NCI-H510A (cell line): ENCODE results near the gene SLK.
A peak's percentile ranks its signal among the peaks of the same experiment; 100 is the strongest.

Experiments
- DNase-seq: peaks from one replicate; lab custom pipeline; 2025; lab: John Stamatoyannopoulos, UW

Gene SLK

GRCh38 chr10:103942866-103943265, 24.1 kb upstream of the SLK start:
- no peak for DNase-seq

DNA sequence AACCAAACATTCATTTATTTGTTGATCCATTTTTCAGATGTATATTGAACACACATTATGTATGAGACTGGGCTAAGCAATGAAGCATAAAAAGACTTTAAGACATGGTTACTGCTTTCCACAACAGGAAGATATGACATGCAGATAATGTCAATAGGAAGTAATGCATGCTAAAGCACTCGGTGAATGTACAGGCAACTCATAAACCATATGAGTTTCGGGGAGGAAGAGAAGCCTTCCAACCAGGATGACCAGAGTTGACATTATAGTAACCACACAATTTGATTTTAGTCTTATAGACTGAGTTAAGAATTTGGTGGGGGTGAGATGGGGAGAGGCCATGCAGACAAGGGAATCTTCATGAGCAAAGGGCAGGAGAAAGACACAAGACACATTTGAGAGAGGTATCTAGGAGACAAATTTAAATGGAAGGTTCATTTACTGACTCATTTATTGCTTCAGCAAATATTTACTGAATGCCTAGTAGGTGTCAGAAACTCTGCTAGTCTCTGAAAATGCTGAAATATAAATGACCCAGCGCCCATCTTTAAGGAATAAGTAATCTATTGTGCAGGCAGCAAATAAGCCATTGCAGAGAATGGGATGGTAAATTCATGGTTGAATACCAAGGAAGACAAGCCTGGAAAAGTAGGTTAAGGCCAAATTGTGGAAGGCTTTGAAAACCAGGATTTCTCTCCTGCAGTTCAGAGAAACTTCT, 19.0 kb upstream of the SLK start:
- DNase-seq, result no peak

- DNase-seq, result no peak
Measured at GRCh38 chr10:103949728-103950127, 17.2 kb upstream of the SLK start.

- no peak for DNase-seq
Measured at GRCh38 chr10:103951183-103951582, 15.8 kb upstream of the SLK start.

- no peak for DNase-seq
Measured at GRCh38 chr10:103951942-103952341, 15.0 kb upstream of the SLK start.

GRCh38 chr10:103954543-103954942, 12.4 kb upstream of the SLK start:
- no peak for DNase-seq

- no peak for DNase-seq
Measured at GRCh38 chr10:103958996-103959395, 7.9 kb upstream of the SLK start.

DNA sequence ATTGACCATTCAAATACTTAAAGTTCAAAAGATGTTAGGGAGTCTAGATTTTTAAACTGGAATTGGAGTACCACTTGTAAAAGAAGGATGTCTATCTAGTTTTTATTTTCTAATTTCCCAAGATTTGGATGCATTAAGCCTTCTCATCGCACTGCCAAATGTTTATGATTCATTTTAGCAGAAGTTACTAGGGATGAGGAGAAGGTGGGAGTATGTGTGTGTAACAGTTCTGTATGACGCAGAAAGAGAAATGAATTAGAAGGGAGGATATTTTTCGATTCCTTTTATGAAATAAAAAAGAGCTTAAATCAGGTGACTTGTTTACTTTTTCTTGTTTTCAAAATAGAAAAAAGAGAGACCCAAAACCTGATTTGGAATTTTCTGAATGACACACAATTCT, 6.8 kb upstream of the SLK start:
- DNase-seq, result no peak

GRCh38 chr10:103967448-103968071, 620 bp downstream of the SLK start:
- DNase-seq, result peak; percentile 16

- DNase-seq, result no peak
Measured at GRCh38 chr10:103968441-103969391, 1.8 kb downstream of the SLK start.

GRCh38 chr10:103969436-103969835, 2.5 kb downstream of the SLK start:
- DNase-seq, result no peak

- DNase-seq, result no peak
Measured at GRCh38 chr10:103969857-103970627, 3.1 kb downstream of the SLK start.

DNA sequence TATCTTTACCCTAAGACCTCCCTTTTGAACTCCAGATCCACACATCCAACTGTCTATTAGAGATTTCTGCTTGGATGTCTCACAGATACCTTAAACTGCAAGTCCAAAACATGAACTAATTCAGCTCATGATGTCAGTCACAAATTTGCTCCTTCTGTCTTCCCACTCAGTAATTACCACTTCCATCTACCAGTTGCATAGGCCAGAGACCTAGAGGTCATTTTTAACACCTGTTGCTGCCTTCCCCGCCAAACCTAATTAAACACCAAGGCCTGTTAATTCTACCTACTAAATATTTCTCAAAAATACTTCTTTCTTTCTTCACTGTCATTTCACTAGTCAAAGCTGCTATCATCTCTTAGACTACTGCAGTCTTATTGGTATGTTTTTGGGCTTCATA, 8.2 kb downstream of the SLK start:
- DNase-seq, result no peak

DNA sequence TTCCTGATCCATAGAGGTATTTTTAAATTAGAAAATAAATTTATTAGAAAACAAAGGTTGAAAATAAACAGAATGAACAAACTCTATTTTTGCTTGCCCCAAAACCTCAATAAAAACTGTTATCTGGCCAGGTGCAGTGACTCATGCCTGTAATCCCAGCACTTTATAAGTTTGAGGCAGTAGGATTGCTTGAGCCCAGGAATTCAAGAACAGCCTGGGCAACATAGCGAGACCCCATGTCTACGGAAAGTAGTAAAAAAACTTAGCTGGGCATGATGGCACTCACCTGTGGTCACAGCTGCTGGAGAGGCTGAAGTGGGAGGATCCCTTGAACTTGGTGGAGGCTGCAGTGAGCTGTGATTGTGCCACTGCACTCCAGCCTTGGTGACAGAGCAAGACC, 10.3 kb downstream of the SLK start:
- DNase-seq, result no peak

GRCh38 chr10:103979530-103979929, 12.6 kb downstream of the SLK start:
- DNase-seq, result no peak

DNA sequence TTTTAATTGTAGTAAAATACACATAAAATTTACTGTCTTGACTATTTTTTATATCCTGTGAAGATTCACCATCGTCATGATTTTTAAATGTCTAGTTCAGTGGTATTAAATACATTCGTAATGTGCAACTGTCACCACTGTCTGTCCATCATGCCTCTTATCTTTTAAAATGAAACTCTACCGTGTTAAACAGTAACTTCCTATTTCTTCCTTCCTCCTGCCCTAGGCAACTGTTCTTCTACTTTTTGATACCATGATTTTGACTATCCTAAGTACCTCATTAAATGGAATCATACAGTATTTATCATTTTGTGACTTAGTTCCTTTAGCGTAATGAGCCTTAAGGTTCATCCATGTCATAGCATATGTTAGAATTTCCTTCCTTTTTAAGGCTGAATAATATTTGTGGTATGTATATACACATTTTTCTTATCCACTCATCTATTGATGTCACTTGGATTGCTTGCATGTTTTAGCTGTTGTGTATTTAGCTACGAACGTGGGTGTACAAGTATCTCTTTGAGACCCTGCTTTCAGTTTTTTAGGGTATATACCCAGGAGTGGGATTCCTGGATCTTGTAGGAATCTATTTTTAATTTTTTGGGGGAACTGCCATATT, 13.5 kb downstream of the SLK start:
- no peak for DNase-seq

DNA sequence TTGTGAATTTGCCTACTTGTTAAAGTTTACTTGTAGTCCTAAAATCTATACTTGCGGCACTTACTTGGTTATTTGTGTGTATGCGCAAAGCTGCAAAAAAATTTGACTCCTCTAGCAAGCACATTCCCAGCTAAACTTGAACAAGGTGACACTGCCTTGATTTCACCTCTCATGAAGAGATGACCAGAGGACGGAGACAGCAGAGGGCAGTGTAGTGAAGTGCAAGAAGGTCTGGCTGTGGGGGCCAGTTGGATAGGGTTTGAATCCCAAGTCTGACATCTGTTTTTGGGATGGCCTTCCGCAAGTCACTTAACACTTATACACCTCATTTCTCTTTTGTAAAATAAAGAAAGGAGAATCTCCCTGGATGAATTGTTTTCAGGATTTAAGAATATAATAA, 15.7 kb downstream of the SLK start:
- no peak for DNase-seq

DNA sequence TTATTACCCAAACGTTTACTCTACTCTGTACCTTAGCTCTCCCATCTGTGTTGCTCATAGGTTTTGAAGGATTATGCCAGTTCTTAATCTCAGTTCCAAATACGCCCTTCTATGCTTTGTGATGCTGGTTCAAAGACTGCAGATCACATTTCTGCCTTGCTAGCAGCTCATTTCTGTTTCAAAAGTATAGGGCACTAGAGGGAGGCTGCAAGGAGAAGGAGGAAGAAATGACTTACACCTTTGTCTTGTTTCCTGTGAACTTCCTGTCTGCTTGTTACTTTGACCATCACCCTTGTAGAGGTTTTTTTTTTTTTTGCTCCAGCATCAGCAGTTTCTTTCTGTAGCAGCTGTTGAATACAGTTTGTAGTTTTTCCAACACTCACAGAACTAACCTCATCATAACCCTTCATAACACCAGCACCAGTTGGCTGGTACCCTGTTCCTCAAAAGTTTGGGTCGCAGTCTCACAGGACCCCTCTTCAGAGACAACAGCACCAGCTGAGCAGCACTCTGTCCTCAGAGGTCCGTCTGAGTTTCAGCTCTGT, 16.5 kb downstream of the SLK start:
- no peak for DNase-seq

DNA sequence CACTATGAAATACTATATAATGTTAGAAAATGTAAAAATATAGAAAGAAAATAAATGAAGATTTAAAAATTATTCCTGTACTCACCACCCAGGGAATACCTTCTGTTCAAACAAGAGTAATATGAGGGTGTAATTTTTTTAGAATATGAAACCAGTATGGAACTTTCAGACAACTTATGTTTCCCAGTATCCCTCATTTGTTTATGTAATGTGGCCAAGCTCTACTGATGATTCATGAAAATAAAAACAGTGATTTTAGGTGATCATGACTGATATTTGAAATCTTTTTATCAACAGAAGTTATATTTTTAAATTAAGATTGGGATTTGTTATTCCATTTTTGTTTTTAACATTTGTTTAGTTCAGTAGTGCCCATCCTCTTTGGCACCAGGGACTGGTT, 18.8 kb downstream of the SLK start:
- no peak for DNase-seq

- DNase-seq, result no peak
Measured at GRCh38 chr10:103986360-103986759, 19.4 kb downstream of the SLK start.

DNA sequence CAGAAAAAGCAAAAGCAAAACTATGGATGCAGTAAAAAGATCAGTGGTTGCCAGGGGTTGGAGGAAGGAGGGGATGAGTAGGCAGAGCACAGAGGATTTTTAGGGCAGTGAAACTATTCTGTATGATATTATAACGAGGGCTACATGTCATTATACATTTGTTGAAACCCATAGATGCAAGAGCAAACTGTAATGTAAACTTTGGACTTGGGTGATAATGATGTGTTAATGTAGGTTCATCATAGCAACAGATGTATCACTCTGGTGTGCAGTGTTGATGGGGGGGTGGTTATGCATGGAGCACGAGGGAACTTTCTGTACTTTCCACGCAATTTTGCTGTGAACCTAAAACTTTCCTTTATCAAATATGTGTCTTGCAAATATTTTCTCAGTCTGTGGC, 23.2 kb downstream of the SLK start:
- no peak for DNase-seq
